Measurements from ENCODE around the gene PGA5. TPM values are rescaled to one million over a fixed set of nuclear protein-coding genes. Genes with fewer than 3 reads are reported as not detected.
A peak's percentile ranks its signal among the peaks of the same experiment; 100 is the strongest.

PGA5 gene
- total RNA-seq, 2 donors from 2014 or later, result not detected

GRCh38 chr11:61266602-61267001 lies 25.6 kb downstream of the PGA5 start:
- Mint-ChIP-seq H3K27me3 (no peaks in the 10 kb centered on the region), H3K36me3 (no peaks in the 10 kb centered on the region), H3K4me3 (no peak overlapping the region), H3K27ac (no peak overlapping the region), H3K4me1 (ENCODE audit: low read depth in 2 of 2) (no peaks in the 10 kb centered on the region), H3K9me3 (no peaks in the 10 kb centered on the region)
- DNase-seq (ENCODE audit: low spot score), result no peak
- no peak for ATAC-seq

- ATAC-seq (no peak), DNase-seq (ENCODE audit: low spot score) (no peak)
- H3K27me3 Mint-ChIP-seq, result no peaks in the 10 kb centered on the region
- no peaks in the 10 kb centered on the region for H3K36me3 Mint-ChIP-seq
- H3K9me3 Mint-ChIP-seq, result no peaks in the 10 kb centered on the region
- no peaks in the 10 kb centered on the region for H3K4me1 Mint-ChIP-seq (ENCODE audit: low read depth in 2 of 2)
- no peak overlapping the region for H3K27ac Mint-ChIP-seq
- H3K4me3 Mint-ChIP-seq, result no peak overlapping the region
Measured at GRCh38 chr11:61267437-61267841, 26.5 kb downstream of the PGA5 start.

DNA sequence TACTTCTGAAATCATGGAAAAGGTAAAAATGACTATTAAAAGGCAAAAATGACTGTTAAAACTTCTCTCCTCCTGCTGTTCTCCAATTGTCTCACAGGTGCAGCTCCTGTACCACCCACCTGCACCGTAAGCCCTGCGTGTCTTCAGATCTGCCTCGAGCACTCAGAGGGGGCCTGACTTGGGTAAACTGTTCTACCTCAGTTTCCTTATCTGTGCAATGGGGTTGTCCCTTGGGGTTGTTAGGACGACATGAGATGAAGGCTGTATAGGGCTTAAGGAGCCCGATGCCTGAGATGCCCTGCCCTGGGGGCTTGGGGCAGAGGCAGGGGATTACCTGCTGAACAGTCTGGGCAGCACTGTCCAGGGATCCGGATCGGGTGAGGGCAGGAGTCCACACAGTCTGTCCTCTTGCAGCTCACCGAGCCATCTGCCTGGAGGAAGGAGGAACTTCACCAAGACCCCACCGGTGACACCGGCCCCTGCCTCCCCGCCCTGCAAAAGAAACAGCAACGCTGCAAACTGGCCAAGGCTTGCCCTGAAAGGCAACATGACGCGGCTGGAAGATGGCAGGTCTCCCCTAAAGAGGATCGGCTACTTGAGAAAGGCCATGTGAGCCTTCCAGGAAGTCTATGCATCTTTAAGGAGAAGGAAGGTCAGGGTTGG lies 27.7 kb downstream of the PGA5 start:
- no peaks in the 10 kb centered on the region for H3K4me1 Mint-ChIP-seq (ENCODE audit: low read depth in 2 of 2)
- DNase-seq (ENCODE audit: low spot score), result no peak
- no peaks in the 10 kb centered on the region for H3K9me3 Mint-ChIP-seq
- H3K36me3 Mint-ChIP-seq, result no peaks in the 10 kb centered on the region
- H3K27ac Mint-ChIP-seq, result no peak overlapping the region
- peak in 1 of 2 donors; percentile 54 for ATAC-seq
- no peaks in the 10 kb centered on the region for H3K27me3 Mint-ChIP-seq
- no peak overlapping the region for H3K4me3 Mint-ChIP-seq

GRCh38 chr11:61270354-61271076 lies 29.5 kb downstream of the PGA5 start:
- H3K27me3 Mint-ChIP-seq, result no peaks in the 10 kb centered on the region
- no peak overlapping the region for H3K27ac Mint-ChIP-seq
- H3K4me3 Mint-ChIP-seq, result no peak overlapping the region
- H3K4me1 Mint-ChIP-seq (ENCODE audit: low read depth in 2 of 2), result no peaks in the 10 kb centered on the region
- DNase-seq (ENCODE audit: low spot score) (no peak), ATAC-seq (peak in 1 of 2 donors; percentile 64)
- no peaks in the 10 kb centered on the region for H3K36me3 Mint-ChIP-seq
- no peaks in the 10 kb centered on the region for H3K9me3 Mint-ChIP-seq

DNA sequence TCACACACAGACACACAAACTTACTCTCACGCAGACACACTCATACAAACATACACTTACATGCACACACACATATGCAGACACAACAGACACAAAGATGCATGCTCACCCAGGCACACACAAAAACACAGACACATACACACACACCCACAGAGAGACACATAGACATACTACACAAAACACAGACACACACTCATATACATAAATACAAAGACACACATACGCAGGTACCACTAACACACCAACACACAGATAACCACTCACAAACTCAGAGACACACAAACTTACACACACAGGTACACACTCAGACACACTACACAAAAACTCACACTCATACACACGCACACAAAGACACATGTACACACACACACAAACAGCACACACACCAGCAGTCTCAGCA lies 31.8 kb downstream of the PGA5 start:
- H3K27me3 Mint-ChIP-seq, result no peaks in the 10 kb centered on the region

GRCh38 chr11:61273178-61274078 lies 32.5 kb downstream of the PGA5 start:
- H3K27ac Mint-ChIP-seq, result no peak overlapping the region
- ATAC-seq, result peak in 1 of 2 donors; percentile 37
- H3K27me3 Mint-ChIP-seq, result peaks cover 3 to 6% of the 10 kb centered on the region in 2 donors
- H3K4me1 Mint-ChIP-seq (ENCODE audit: low read depth in 2 of 2), result no peaks in the 10 kb centered on the region
- no peaks in the 10 kb centered on the region for H3K9me3 Mint-ChIP-seq
- DNase-seq (ENCODE audit: low spot score), result no peak
- H3K4me3 Mint-ChIP-seq, result no peak overlapping the region
- no peaks in the 10 kb centered on the region for H3K36me3 Mint-ChIP-seq

More for the DNA sequence above, 31.8 kb downstream of the PGA5 start:
- DNase-seq (ENCODE audit: low spot score) (no peak), ATAC-seq (no peak)
- Mint-ChIP-seq H3K4me3 (no peak overlapping the region), H3K4me1 (ENCODE audit: low read depth in 2 of 2) (no peaks in the 10 kb centered on the region), H3K27ac (no peak overlapping the region), H3K36me3 (no peaks in the 10 kb centered on the region), H3K9me3 (no peaks in the 10 kb centered on the region)

- DNase-seq (ENCODE audit: low spot score) (peak; percentile 39), ATAC-seq (no peak)
- H3K27me3 Mint-ChIP-seq, result peaks cover 3 to 6% of the 10 kb centered on the region in 2 donors
- no peaks in the 10 kb centered on the region for H3K36me3 Mint-ChIP-seq
- H3K4me3 Mint-ChIP-seq, result no peak overlapping the region
- H3K4me1 Mint-ChIP-seq (ENCODE audit: low read depth in 2 of 2), result no peaks in the 10 kb centered on the region
- H3K27ac Mint-ChIP-seq, result no peak overlapping the region
- H3K9me3 Mint-ChIP-seq, result no peaks in the 10 kb centered on the region
Measured at GRCh38 chr11:61274084-61274483, 33.1 kb downstream of the PGA5 start.

DNA sequence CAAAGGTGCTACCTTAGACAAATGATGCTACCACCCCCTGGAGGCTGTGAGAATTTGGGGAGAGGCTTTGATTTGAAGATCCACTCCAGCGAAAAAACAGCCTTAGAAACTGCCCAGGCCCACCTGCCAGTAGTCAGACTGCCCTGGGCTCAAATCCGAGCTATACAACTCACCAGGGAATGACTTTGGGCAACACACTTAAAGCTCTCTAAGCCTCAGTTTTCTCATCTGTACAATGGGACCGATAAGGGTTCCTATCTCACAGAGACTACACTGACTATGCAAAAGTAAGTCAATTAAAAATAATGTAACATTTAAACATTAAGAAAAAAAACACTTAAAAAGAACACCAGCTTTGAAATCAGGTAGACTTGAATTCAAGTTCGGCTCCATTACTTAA lies 34.2 kb downstream of the PGA5 start:
- Mint-ChIP-seq H3K27me3 (peaks cover 3 to 6% of the 10 kb centered on the region in 2 donors), H3K9me3 (no peaks in the 10 kb centered on the region), H3K27ac (no peak overlapping the region), H3K36me3 (no peaks in the 10 kb centered on the region), H3K4me3 (no peak overlapping the region), H3K4me1 (ENCODE audit: low read depth in 2 of 2) (no peaks in the 10 kb centered on the region)
- ATAC-seq, result no peak
- DNase-seq (ENCODE audit: low spot score), result no peak

DNA sequence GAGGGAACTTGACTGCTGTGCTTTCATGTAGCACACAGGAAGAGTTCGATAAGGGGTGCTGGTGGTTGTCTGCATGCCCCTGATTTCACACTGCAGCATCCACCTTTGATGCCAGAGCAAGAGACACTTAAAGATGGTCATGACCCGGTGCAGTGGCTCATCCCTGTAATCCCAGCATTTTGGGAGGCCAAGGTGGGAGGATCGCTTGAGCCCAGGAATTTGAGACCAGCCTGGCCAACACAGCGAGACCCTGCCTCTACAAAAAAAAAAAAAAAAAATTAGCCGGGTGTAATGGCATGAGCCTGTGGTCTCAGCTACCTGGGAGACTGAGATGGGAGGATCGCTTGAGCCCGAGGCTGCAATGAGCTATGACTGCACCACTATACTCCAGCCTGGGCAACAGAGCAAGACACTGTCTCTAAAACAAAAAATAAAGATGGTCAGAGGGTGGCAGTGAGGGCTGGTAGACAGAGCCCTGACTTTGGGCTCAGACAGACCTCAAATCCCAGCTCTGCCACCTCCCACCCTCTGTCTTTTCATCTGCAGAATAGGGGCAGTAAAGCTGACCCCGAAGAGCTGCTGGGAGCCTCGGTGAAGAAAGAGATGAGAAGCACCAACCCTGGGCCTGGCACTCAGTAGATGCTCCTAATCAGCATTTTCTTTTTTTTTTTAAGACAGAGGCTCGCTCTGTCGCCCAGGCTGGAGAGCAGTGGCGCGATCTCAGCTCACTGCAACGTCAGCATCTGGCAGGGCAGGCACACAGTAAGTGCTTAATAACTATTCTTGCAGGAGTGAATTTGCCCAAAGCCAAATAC lies 36.4 kb downstream of the PGA5 start:
- Mint-ChIP-seq H3K27me3 (peaks cover 3 to 6% of the 10 kb centered on the region in 2 donors), H3K9me3 (no peaks in the 10 kb centered on the region), H3K4me3 (no peak overlapping the region), H3K36me3 (no peaks in the 10 kb centered on the region), H3K27ac (no peak overlapping the region), H3K4me1 (ENCODE audit: low read depth in 2 of 2) (peaks cover 0 to 3% of the 10 kb centered on the region in 2 donors)
- DNase-seq (ENCODE audit: low spot score) (no peak), ATAC-seq (no peak)

DNA sequence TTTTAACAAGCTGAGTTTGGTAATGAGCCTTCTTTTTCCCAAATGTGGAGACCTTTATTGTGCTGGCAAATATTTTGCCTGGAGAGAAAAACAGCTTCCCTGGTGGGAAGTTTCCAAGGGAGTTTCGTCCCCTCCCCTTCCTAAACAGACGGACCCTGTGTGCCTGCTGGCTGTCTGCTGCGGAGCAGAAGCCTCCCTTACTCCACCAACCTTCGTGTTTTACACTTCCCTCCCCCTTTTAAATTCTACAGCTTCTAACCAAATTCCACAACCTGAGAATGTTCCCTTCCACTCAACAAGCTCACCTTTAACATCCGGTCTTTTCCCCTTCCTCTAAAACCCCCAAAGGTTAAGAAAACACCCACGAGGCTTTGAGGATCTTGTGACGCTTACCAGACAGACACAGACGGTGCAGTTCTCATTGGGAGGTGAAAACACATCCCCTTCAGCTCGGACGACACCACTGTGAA lies 37.1 kb downstream of the PGA5 start:
- DNase-seq (ENCODE audit: low spot score) (no peak), ATAC-seq (no peak)
- H3K27ac Mint-ChIP-seq, result no peak overlapping the region
- H3K36me3 Mint-ChIP-seq, result no peaks in the 10 kb centered on the region
- peaks cover 5 to 6% of the 10 kb centered on the region in 2 donors for H3K27me3 Mint-ChIP-seq
- H3K4me1 Mint-ChIP-seq (ENCODE audit: low read depth in 2 of 2), result peaks cover 0 to 3% of the 10 kb centered on the region in 2 donors
- H3K4me3 Mint-ChIP-seq, result no peak overlapping the region
- no peaks in the 10 kb centered on the region for H3K9me3 Mint-ChIP-seq

DNA sequence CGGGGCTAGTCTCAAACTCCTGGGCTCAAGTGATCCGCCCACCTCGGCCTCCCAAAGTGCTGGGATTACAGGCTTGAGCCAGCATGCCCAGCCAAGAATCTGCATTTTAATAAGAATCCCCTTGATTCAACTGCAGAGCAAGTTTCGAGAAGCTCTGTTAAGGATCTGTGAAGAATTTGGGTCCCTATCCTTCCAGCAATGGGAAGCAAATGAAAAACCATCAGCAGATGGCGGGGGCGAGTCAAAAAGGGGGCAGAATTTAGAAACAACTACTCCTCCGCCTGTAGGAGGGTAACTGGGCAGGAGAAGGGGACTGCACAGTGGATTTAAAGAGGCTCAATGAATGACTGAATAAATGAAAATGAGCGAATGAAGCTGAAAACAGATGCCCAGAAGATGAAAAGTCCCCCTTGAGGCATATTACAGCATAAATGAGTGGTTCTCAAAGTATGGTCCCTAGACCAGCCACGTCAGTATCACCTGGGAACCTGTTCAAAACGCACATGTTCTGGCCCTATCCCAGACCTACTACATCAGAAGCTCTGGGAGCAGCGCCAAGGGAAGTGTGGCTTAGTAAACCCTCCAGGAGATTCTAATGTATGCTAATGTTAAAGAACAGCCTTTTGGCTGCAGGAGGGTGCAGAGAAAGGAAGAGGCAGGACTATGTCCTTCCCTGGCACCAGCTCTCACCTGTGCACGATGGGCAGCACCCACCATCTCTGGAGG lies 39.1 kb downstream of the PGA5 start:
- Mint-ChIP-seq H3K27me3 (peaks cover 5 to 6% of the 10 kb centered on the region in 2 donors), H3K4me3 (no peak overlapping the region), H3K27ac (no peak overlapping the region), H3K9me3 (no peaks in the 10 kb centered on the region), H3K4me1 (ENCODE audit: low read depth in 2 of 2) (peaks cover 0 to 3% of the 10 kb centered on the region in 2 donors), H3K36me3 (no peaks in the 10 kb centered on the region)
- ATAC-seq (no peak), DNase-seq (ENCODE audit: low spot score) (no peak)

DNA sequence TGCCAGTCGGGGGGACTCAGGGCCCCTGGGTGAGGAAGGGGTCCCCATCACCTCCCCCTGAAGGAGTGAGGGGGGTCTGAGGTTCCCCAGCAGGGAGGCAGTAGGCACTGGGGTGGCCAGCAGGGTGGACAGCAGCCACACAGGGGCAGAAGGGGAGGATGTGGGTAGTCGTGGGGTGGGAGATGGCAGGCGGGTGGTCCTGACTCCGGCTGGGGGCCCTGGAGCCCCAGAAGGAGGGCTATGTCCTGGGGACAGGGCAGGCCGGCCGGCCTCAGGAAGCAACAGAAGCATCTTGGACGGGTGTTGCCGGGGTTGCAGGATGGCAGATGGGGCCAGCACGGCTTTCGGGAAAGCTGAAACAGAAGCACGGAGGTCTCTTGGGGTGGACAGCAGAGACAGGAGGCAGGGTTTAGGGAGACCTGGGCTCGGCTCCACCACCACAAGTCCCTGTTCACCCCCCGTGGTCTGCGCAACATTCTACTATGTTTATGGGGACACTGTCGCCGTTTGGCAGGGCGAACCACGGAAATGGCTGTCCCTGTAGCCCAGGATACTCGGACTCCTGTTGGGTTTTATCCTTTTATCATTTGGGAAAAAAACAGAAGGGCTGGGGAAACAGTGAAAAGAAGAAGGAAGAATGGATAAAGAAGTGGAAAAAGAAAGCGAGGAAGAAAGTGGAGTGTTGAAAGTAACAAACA lies 40.1 kb downstream of the PGA5 start:
- peaks cover 0 to 3% of the 10 kb centered on the region in 2 donors for H3K4me1 Mint-ChIP-seq (ENCODE audit: low read depth in 2 of 2)
- ATAC-seq (no peak), DNase-seq (ENCODE audit: low spot score) (no peak)
- H3K9me3 Mint-ChIP-seq, result no peaks in the 10 kb centered on the region
- no peaks in the 10 kb centered on the region for H3K36me3 Mint-ChIP-seq
- peaks cover 5 to 6% of the 10 kb centered on the region in 2 donors for H3K27me3 Mint-ChIP-seq
- H3K4me3 Mint-ChIP-seq, result no peak overlapping the region
- H3K27ac Mint-ChIP-seq, result no peak overlapping the region

All from natural killer cell treated with Interleukin-12 subunit alpha and Interleukin-12 subunit beta and Interleukin-15 and Interleukin-18, amount 100 ng/mL, for 72 hours (primary cell).